Mesothelial cell of epicardium (in vitro differentiated cells): ENCODE measurements around the gene RNF11. TPM values are rescaled to one million over a fixed set of nuclear protein-coding genes. Genes with fewer than 3 reads are reported as not detected.
A peak's percentile ranks its signal among the peaks of the same experiment; 100 is the strongest.

Experiments used
- DNase-seq, 2 experiments: peaks; one replicate each; pipeline ENCODE4 v3.0.0; 2021; ENCODE audit warnings: low spot score in 2 of 2; ENCODE audit not compliant: unreplicated experiment in 2 of 2
- H3K27ac Mint-ChIP-seq: 2 replicates; pipeline ENCODE4 v1.8.0; 2021; ENCODE audit warnings: mixed read lengths
- H3K27me3 Mint-ChIP-seq: 2 replicates; pipeline ENCODE4 v1.8.0; 2021; ENCODE audit warnings: low read depth, mixed read lengths
- H3K36me3 Mint-ChIP-seq: 2 replicates; pipeline ENCODE4 v1.8.0; 2021; ENCODE audit warnings: mixed read lengths
- H3K4me1 Mint-ChIP-seq: 2 replicates; pipeline ENCODE4 v1.8.0; 2021; ENCODE audit warnings: mixed read lengths
- H3K4me3 Mint-ChIP-seq: 2 replicates; pipeline ENCODE4 v1.8.0; 2021; ENCODE audit warnings: mild to moderate bottlenecking, moderate library complexity, mixed read lengths
- H3K9me3 Mint-ChIP-seq: 2 replicates; pipeline ENCODE4 v1.8.0; 2021; ENCODE audit warnings: mixed read lengths
- CTCF ChIP-seq: fragments of 200-600 bp; sonication (generic); IDR thresholded peaks from one replicate; pipeline ENCODE4 v1.5.0; 2021; ENCODE audit warnings: antibody characterized with exemption; ENCODE audit not compliant: unreplicated experiment
- total RNA-seq: library from RNA; stranded (reverse); gene quantifications from 3 replicates; pipeline ENCODE4 v1.2.1, GENCODE V29; 2021

Gene RNF11
- total RNA-seq, 1 donor from 2014 or later = 76.7 TPM

GRCh38 chr1:51263147-51263877, 27.2 kb downstream of the RNF11 start:
- H3K27me3 Mint-ChIP-seq = no peaks in the 10 kb centered on the region
- H3K27ac Mint-ChIP-seq = no peak overlapping the region
- no peak for DNase-seq
- no peak for TF ChIP-seq CTCF
- no peak overlapping the region for H3K4me3 Mint-ChIP-seq
- no peaks in the 10 kb centered on the region for H3K36me3 Mint-ChIP-seq
- peaks cover 41% of the 10 kb centered on the region for H3K4me1 Mint-ChIP-seq
- H3K9me3 Mint-ChIP-seq = no peaks in the 10 kb centered on the region

GRCh38 chr1:51264451-51264850, 28.4 kb downstream of the RNF11 start:
- Mint-ChIP-seq H3K4me3 (no peak overlapping the region), H3K9me3 (no peaks in the 10 kb centered on the region), H3K36me3 (no peaks in the 10 kb centered on the region), H3K4me1 (peaks cover 34% of the 10 kb centered on the region), H3K27me3 (no peaks in the 10 kb centered on the region), H3K27ac (peak overlapping the region; percentile 51)
- no peak for TF ChIP-seq CTCF
- no peak for DNase-seq

GRCh38 chr1:51265618-51266017, 29.5 kb downstream of the RNF11 start:
- Mint-ChIP-seq H3K27ac (no peak overlapping the region), H3K9me3 (no peaks in the 10 kb centered on the region), H3K4me1 (peaks cover 24% of the 10 kb centered on the region), H3K27me3 (no peaks in the 10 kb centered on the region), H3K36me3 (peaks cover 2% of the 10 kb centered on the region), H3K4me3 (no peak overlapping the region)
- DNase-seq = no peak
- TF ChIP-seq CTCF = no peak

- H3K4me1 Mint-ChIP-seq = peaks cover 20% of the 10 kb centered on the region
- H3K9me3 Mint-ChIP-seq = no peaks in the 10 kb centered on the region
- no peak overlapping the region for H3K4me3 Mint-ChIP-seq
- H3K36me3 Mint-ChIP-seq = peaks cover 4% of the 10 kb centered on the region
- TF ChIP-seq CTCF = no peak
- DNase-seq = no peak
- H3K27me3 Mint-ChIP-seq = no peaks in the 10 kb centered on the region
- no peak overlapping the region for H3K27ac Mint-ChIP-seq
These were observed 30.1 kb downstream of the RNF11 start for GRCh38 chr1:51266181-51266580.

- Mint-ChIP-seq H3K27me3 (no peaks in the 10 kb centered on the region), H3K4me3 (no peak overlapping the region), H3K36me3 (peaks cover 5% of the 10 kb centered on the region), H3K27ac (no peak overlapping the region), H3K4me1 (peaks cover 17% of the 10 kb centered on the region), H3K9me3 (no peaks in the 10 kb centered on the region)
- no peak for DNase-seq
- no peak for TF ChIP-seq CTCF
These were observed 30.7 kb downstream of the RNF11 start for GRCh38 chr1:51266791-51267190.
